Cardiac muscle cell (in vitro differentiated cells and primary cell): ENCODE measurements around the gene HCFC2. TPM values are rescaled to one million over a fixed set of nuclear protein-coding genes. Genes with fewer than 3 reads are reported as not detected.

Experiments
- DNase-seq, 2 donors: peaks; one replicate each; pipeline versions ENCODE4 v3.0.0 to v3.0.0-alpha.2; 2010 to 2017; ENCODE audit warnings: low read depth in 1 of 2, low spot score in 1 of 2
- H3K27ac ChIP-seq: fragments of 200-600 bp; sonication (generic); 2 replicates; pipeline ENCODE4 v1.5.1; 2016
- H3K27me3 ChIP-seq: fragments of 200-600 bp; sonication (generic); 2 replicates; pipeline ENCODE4 v1.6.0; 2016; ENCODE audit warnings: control low read depth
- H3K36me3 ChIP-seq: fragments of 200-600 bp; sonication (generic); 2 replicates; pipeline ENCODE4 v1.5.1; 2016; ENCODE audit warnings: control low read depth
- H3K4me1 ChIP-seq: fragments of 200-600 bp; sonication (generic); 2 replicates; pipeline ENCODE4 v1.8.1; 2017; ENCODE audit warnings: low read depth, mild to moderate bottlenecking, mixed run types
- H3K4me3 ChIP-seq: fragments of 200-600 bp; sonication (generic); 2 replicates; pipeline ENCODE4 v1.5.1; 2016; ENCODE audit warnings: mild to moderate bottlenecking
- H3K9me3 ChIP-seq: fragments of 200-600 bp; sonication (generic); 2 replicates; pipeline ENCODE4 v1.5.1; 2017; ENCODE audit warnings: low read depth, mild to moderate bottlenecking, control low read depth
- polyA plus RNA-seq: library from polyadenylated mRNA; unstranded; fragments of >200 nt; fragmentation: Nextera tagmentation; extraction: Ambion mirVana; gene quantifications from 2 replicates; pipeline ENCODE4 v1.2.1, GENCODE V29; 2016
- total RNA-seq: library from RNA; depleted of rRNA; stranded (reverse); fragments of >200 nt; gene quantifications from 2 replicates; pipeline ENCODE4 v1.2.3, GENCODE V29; 2016
- TF ChIP-seq, protein P1 (sequence below): IDR thresholded peaks from 2 replicates; pipeline ENCODE4 v1.5.1; 2012; ENCODE audit warnings: low read depth, mild to moderate bottlenecking, low read length

HCFC2 gene
- total and polyA plus RNA-seq, 2 experiments from 2014 or later, result 9.3 to 14.7 TPM

DNA sequence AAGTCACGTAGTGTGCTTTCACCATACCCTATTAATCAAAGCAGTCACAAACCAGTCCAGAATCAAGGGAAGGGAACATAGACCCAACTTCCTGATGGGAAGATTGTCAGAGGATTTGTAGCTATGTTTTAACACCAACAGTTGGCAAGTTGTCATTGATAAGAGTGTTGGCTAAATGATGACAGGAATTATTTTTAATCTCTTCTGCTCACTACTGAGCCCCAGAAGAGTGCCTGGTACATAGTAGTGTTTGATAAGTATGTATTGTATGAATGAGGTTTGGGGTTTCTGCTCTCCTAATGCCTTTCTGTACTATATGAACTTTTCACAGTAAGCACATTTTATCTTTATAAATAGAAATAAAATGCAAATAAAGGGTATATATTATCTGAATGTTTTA lies 14.7 kb downstream of the HCFC2 start:
- no peak for DNase-seq
- peaks cover 4% of the 10 kb centered on the region for H3K4me1 ChIP-seq
- no peaks in the 10 kb centered on the region for H3K27me3 ChIP-seq
- TF ChIP-seq, protein P1, sequence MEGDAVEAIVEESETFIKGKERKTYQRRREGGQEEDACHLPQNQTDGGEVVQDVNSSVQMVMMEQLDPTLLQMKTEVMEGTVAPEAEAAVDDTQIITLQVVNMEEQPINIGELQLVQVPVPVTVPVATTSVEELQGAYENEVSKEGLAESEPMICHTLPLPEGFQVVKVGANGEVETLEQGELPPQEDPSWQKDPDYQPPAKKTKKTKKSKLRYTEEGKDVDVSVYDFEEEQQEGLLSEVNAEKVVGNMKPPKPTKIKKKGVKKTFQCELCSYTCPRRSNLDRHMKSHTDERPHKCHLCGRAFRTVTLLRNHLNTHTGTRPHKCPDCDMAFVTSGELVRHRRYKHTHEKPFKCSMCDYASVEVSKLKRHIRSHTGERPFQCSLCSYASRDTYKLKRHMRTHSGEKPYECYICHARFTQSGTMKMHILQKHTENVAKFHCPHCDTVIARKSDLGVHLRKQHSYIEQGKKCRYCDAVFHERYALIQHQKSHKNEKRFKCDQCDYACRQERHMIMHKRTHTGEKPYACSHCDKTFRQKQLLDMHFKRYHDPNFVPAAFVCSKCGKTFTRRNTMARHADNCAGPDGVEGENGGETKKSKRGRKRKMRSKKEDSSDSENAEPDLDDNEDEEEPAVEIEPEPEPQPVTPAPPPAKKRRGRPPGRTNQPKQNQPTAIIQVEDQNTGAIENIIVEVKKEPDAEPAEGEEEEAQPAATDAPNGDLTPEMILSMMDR, result no peak
- H3K27ac ChIP-seq, result no peak overlapping the region
- no peaks in the 10 kb centered on the region for H3K9me3 ChIP-seq
- H3K36me3 ChIP-seq, result peaks cover 10% of the 10 kb centered on the region
- H3K4me3 ChIP-seq, result no peak overlapping the region

DNA sequence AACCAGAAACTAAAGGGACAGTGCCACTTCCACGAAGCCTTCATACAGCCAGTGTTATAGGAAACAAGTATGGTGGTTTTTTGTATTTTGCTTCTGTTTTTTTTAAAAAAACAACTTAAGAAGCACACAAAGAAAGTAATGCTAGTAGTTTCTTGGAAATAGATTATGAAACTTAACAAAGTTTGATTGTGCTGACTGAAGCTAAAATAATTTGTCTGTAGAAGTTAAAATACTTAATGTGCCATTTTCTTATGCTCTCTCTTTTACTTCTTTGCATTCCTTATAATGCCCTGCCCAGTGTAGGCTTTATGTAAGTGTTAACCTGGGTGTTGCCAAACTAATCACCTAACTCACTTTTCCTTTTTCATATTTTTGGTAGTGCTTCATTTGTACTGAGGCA lies 16.4 kb downstream of the HCFC2 start:
- Histone ChIP-seq H3K36me3 (peaks cover 10% of the 10 kb centered on the region), H3K27ac (no peak overlapping the region)
- TF ChIP-seq, protein P1, result no peak

DNA sequence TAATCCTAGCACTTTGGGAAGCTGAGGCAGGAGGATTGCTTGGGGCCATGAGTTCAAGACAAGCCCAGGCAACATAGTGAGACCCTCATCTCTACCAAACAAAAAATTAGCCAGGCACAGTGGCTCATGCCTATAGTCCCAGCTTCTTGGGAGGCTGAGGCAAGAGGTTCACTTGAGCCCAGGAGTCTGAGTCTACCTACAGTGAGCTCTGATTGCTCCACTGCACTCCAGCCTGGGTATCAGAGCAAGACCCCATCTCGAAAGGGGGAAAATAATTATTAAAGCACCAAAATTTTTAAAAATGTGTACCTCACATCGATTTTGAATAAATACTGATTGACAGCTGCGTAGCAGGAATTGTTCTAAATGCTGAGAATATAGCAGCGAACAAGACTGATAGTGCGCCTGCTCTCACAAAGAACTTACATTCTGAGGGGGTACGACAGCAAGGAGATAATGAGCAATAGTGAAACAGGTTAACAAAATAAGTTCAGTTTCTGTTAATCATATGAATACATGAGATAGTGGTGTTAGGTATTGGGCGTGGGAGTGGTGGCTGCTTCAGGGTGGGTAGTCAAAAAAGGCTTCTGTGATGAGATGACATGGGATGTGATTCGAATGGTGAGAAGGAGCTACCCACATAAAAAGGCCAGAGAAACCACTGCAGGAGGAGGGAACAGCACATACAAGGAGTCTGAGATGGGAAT lies 19.6 kb downstream of the HCFC2 start:
- H3K27me3 ChIP-seq, result no peaks in the 10 kb centered on the region
- no peak overlapping the region for H3K4me3 ChIP-seq
- peaks cover 23% of the 10 kb centered on the region for H3K36me3 ChIP-seq
- no peak for DNase-seq
- peaks cover 4% of the 10 kb centered on the region for H3K4me1 ChIP-seq
- no peaks in the 10 kb centered on the region for H3K9me3 ChIP-seq
- no peak overlapping the region for H3K27ac ChIP-seq
- TF ChIP-seq, protein P1, result no peak

More for the DNA sequence above, 16.4 kb downstream of the HCFC2 start:
- Histone ChIP-seq H3K4me3 (no peak overlapping the region), H3K4me1 (peaks cover 4% of the 10 kb centered on the region), H3K27me3 (no peaks in the 10 kb centered on the region), H3K9me3 (no peaks in the 10 kb centered on the region)
- no peak for DNase-seq

DNA sequence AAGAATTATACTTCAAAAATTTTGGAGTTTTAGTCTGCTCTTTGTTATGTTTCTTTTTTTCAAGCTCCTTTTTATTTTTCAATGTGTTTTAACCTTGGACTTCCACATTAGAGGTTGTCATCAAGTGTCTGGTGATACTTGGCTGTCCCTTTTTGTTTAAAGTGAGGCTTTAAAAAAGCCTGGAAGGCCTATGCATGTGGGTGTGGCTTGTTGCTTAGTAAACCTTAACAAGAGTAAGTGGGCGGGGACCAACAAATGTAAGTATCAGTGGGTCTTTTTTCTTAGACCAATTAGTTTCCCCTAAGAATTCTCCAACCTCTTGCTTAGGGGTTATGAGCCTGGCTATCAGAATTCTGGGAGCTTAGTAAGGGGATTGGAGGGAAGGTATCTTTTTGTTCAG lies 26.4 kb downstream of the HCFC2 start:
- TF ChIP-seq, protein P1, result no peak
- Histone ChIP-seq H3K4me3 (no peak overlapping the region), H3K36me3 (peaks cover 41% of the 10 kb centered on the region), H3K27ac (peak overlapping the region; percentile 83), H3K4me1 (no peaks in the 10 kb centered on the region), H3K9me3 (no peaks in the 10 kb centered on the region), H3K27me3 (no peaks in the 10 kb centered on the region)
- DNase-seq, result peak in 1 of 2 donors; percentile 34

DNA sequence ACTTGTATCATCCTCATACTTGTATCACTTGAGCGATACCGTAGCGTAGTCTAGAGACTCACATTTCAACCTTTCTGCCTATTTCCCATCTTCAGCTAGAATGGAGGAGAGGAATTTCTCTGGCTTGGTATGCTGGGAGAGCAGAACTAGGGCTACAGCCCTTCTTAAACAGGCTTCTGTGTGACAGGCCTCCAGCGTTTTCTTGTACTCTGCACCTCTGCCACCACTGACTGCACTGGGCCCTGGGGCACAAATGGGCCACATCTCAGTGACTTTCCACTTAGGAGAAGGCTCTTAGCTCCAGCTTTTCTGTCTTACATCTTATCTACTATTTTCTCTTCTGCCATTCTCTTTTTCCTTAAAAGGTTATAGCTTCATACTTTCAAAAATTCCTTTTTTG lies 26.8 kb downstream of the HCFC2 start:
- DNase-seq, result peak in 1 of 2 donors; percentile 25

More for the DNA sequence above, 26.8 kb downstream of the HCFC2 start:
- Histone ChIP-seq H3K9me3 (no peaks in the 10 kb centered on the region), H3K4me3 (no peak overlapping the region), H3K27me3 (no peaks in the 10 kb centered on the region), H3K36me3 (peaks cover 45% of the 10 kb centered on the region), H3K27ac (peak overlapping the region; percentile 83), H3K4me1 (no peaks in the 10 kb centered on the region)
- TF ChIP-seq, protein P1, result no peak
